Measurements from ENCODE around the gene SLC38A3.

Gene SLC38A3

GRCh38 chr3:50164481-50164880 lies 40.6 kb upstream of the SLC38A3 start:
- no peak for TF ChIP-seq CTCF (IDR thresholded peaks at IDR 0.05; ENCODE audit: low read depth, low read length)
- no peak for TF ChIP-seq MYC (IDR thresholded peaks at IDR 0.05; ENCODE audit: low read depth, low read length)
- no peak for TF ChIP-seq POLR2A (IDR thresholded peaks at IDR 0.05; ENCODE audit: extremely low read depth, insufficient read length)
- no peak for TF ChIP-seq MAX (IDR thresholded peaks at IDR 0.05; ENCODE audit: low read depth, low read length)
- no peak overlapping the region for H3K4me3 ChIP-seq (ENCODE audit: low read depth, low read length)
- DNase-seq (ENCODE audit: low read depth) = no peak

GRCh38 chr3:50164984-50165909 lies 39.8 kb upstream of the SLC38A3 start:
- DNase-seq (ENCODE audit: low read depth) = no peak
- TF ChIP-seq POLR2A (IDR thresholded peaks at IDR 0.05; ENCODE audit: extremely low read depth, insufficient read length) (no peak), MYC (IDR thresholded peaks at IDR 0.05; ENCODE audit: low read depth, low read length) (no peak), MAX (IDR thresholded peaks at IDR 0.05; ENCODE audit: low read depth, low read length) (no peak), CTCF (IDR thresholded peaks at IDR 0.05; ENCODE audit: low read depth, low read length) (no peak)
- H3K4me3 ChIP-seq (ENCODE audit: low read depth, low read length) = no peak overlapping the region

- DNase-seq (ENCODE audit: low read depth) = no peak
These were observed 39.0 kb upstream of the SLC38A3 start for GRCh38 chr3:50165910-50166538.

GRCh38 chr3:50166620-50167019 lies 38.5 kb upstream of the SLC38A3 start:
- H3K4me3 ChIP-seq (ENCODE audit: low read depth, low read length) = no peak overlapping the region
- DNase-seq (ENCODE audit: low read depth) = no peak
- TF ChIP-seq MAX (IDR thresholded peaks at IDR 0.05; ENCODE audit: low read depth, low read length) = no peak
- no peak for TF ChIP-seq MYC (IDR thresholded peaks at IDR 0.05; ENCODE audit: low read depth, low read length)
- no peak for TF ChIP-seq CTCF (IDR thresholded peaks at IDR 0.05; ENCODE audit: low read depth, low read length)
- TF ChIP-seq POLR2A (IDR thresholded peaks at IDR 0.05; ENCODE audit: extremely low read depth, insufficient read length) = no peak

More at GRCh38 chr3:50165910-50166538, 39.0 kb upstream of the SLC38A3 start:
- TF ChIP-seq MYC (IDR thresholded peaks at IDR 0.05; ENCODE audit: low read depth, low read length) = no peak
- TF ChIP-seq POLR2A (IDR thresholded peaks at IDR 0.05; ENCODE audit: extremely low read depth, insufficient read length) = no peak
- TF ChIP-seq MAX (IDR thresholded peaks at IDR 0.05; ENCODE audit: low read depth, low read length) = no peak
- no peak for TF ChIP-seq CTCF (IDR thresholded peaks at IDR 0.05; ENCODE audit: low read depth, low read length)
- H3K4me3 ChIP-seq (ENCODE audit: low read depth, low read length) = no peak overlapping the region

- no peak overlapping the region for H3K4me3 ChIP-seq (ENCODE audit: low read depth, low read length)
- no peak for TF ChIP-seq MYC (IDR thresholded peaks at IDR 0.05; ENCODE audit: low read depth, low read length)
- TF ChIP-seq POLR2A (IDR thresholded peaks at IDR 0.05; ENCODE audit: extremely low read depth, insufficient read length) = no peak
- no peak for TF ChIP-seq CTCF (IDR thresholded peaks at IDR 0.05; ENCODE audit: low read depth, low read length)
- no peak for TF ChIP-seq MAX (IDR thresholded peaks at IDR 0.05; ENCODE audit: low read depth, low read length)
- DNase-seq (ENCODE audit: low read depth) = no peak
These were observed 37.8 kb upstream of the SLC38A3 start for GRCh38 chr3:50167069-50167840.

All from NB4 (cell line).